ENCODE measurements around the gene ZNF189.

ZNF189 gene

GRCh38 chr9:101457003-101457402 is 58.4 kb downstream of the ZNF189 start:
- H3K4me3 ChIP-seq (ENCODE audit: low read depth, low read length): no peak overlapping the region
- TF ChIP-seq CTCF (IDR thresholded peaks at IDR 0.05; ENCODE audit: borderline replicate concordance, insufficient read depth, low read depth, low read length): no peak

- TF ChIP-seq CTCF (IDR thresholded peaks at IDR 0.05; ENCODE audit: borderline replicate concordance, insufficient read depth, low read depth, low read length): peak; percentile 69; the same call in 1 of the 2 replicates
- no peak overlapping the region for H3K4me3 ChIP-seq (ENCODE audit: low read depth, low read length)
Observed at GRCh38 chr9:101458963-101459631, 60.4 kb downstream of the ZNF189 start.

All from GM12875 (cell line).